ENCODE results near the gene KSR2. TPM values are rescaled to one million over a fixed set of nuclear protein-coding genes. Genes with fewer than 3 reads are reported as not detected.

Gene KSR2
- total RNA-seq, 1 experiment from 2014 or later = 1.3 TPM

DNA sequence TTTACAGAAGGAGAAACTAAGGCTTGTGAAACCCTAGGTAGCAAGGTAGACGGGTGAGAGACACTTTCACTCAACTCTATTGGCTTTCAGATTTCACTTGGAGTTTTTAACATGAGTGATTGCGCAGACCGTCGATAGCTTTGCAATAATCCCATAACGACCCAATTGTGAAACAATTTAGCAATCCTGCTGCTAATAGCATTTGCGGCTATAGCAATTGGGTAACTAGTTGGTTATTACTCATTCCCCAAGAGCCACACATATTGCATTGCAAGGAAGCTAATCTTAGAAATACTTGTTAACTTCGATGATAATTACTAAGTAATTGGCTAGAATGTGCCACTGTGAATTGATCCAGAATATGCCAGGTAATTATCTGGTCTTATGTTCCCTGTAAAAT is 447.4 kb downstream of the KSR2 start:
- H2AK5ac ChIP-seq (ENCODE audit: insufficient read length, low read length) = no peak overlapping the region
- no peak overlapping the region for H3K56ac ChIP-seq (ENCODE audit: insufficient read length, low read depth, low read length)
- Mint-ChIP-seq H3K4me1 (peaks cover 0 to 5% of the 10 kb centered on the region in 2 experiments; a peak in 2 of 4 replicates), H3K4me3 (no peak overlapping the region), H3K27me3 (ENCODE audit: low read depth) (peaks cover 4% of the 10 kb centered on the region; the same call in 1 of the 2 replicates), H3K36me3 (ENCODE audit: insufficient read depth in 1 of 3, low read depth in 3 of 3) (no peaks in the 10 kb centered on the region; a peak in 1 of 7 replicates), H3K27ac (no peak overlapping the region), H3K9me3 (no peaks in the 10 kb centered on the region)
- H4K20me1 ChIP-seq (ENCODE audit: control insufficient read depth, insufficient read depth, insufficient read length) = no peaks in the 10 kb centered on the region
- H2AFZ ChIP-seq (ENCODE audit: low read length) = no peak overlapping the region
- H2BK12ac ChIP-seq (ENCODE audit: insufficient read length, low read depth, low read length) = no peak overlapping the region
- H3K18ac ChIP-seq (ENCODE audit: insufficient read length, low read depth, low read length) = no peak overlapping the region
- no peak overlapping the region for H3K9ac ChIP-seq (ENCODE audit: extremely low read depth, insufficient read length, low read length)
- DNase-seq = no peak
- no peak overlapping the region for H2BK5ac ChIP-seq (ENCODE audit: insufficient read length, low read length)
- no peaks in the 10 kb centered on the region for H3K9me3 ChIP-seq (ENCODE audit: control insufficient read depth, low read depth, low read length)
- no peak for TF ChIP-seq CTCF (conservative IDR thresholded peaks at IDR 0.05)
- H3K4me1 ChIP-seq (ENCODE audit: insufficient read depth, low read length) = no peaks in the 10 kb centered on the region
- H2BK120ac ChIP-seq (ENCODE audit: low read depth, low read length, poor library complexity, severe bottlenecking) = no peak overlapping the region
- H3K23ac ChIP-seq (ENCODE audit: insufficient read length, low read depth, low read length) = no peak overlapping the region
- no peak overlapping the region for H3K27ac ChIP-seq (ENCODE audit: insufficient read length, low read depth, low read length)
- H3K4me2 ChIP-seq (ENCODE audit: insufficient read depth, insufficient read length, low read length) = no peak overlapping the region
- no peak overlapping the region for H3K14ac ChIP-seq (ENCODE audit: insufficient read depth, low read length)
- no CpG with 5 or more reads among the region's 7 CpGs for WGBS (ENCODE audit: extremely low coverage, insufficient read length, low lambda C conversion rate)
- H2BK20ac ChIP-seq (ENCODE audit: low read depth, low read length, poor library complexity, severe bottlenecking) = no peak overlapping the region
- H3K4ac ChIP-seq (ENCODE audit: low read depth, low read length) = no peak overlapping the region
- no peak overlapping the region for H4K5ac ChIP-seq (ENCODE audit: insufficient read length, low read depth, low read length)
- H4K8ac ChIP-seq (replicated peaks; ENCODE audit: insufficient read length, low read depth, low read length) = no peak overlapping the region
- no peak overlapping the region for H2BK15ac ChIP-seq (ENCODE audit: low read depth, low read length)
- no peaks in the 10 kb centered on the region for H3K23me2 ChIP-seq (ENCODE audit: insufficient read length, low read depth, low read length, poor library complexity, severe bottlenecking)
- no peak overlapping the region for H3T11ph ChIP-seq (ENCODE audit: low read length)
- H4K91ac ChIP-seq (ENCODE audit: insufficient read length, low read depth, low read length) = no peak overlapping the region
- H3K27me3 ChIP-seq (ENCODE audit: insufficient read depth, low read length) = no peaks in the 10 kb centered on the region
- no peaks in the 10 kb centered on the region for H3K79me2 ChIP-seq (ENCODE audit: insufficient read depth, low read length)
- H3K79me1 ChIP-seq (ENCODE audit: insufficient read depth, low read depth, low read length, poor library complexity, severe bottlenecking) = no peaks in the 10 kb centered on the region

Measured in H9 (cell line).